ENCODE measurements around the gene TRPM3. TPM values are rescaled to one million over a fixed set of nuclear protein-coding genes. Genes with fewer than 3 reads are reported as not detected.

The TRPM3 gene
- total RNA-seq, 6 donors from 2014 or later, result 0.10 to 1.0 (median 0.17) TPM; not detected in 1

- WGBS, 2 donors, result 90 to 94% methylated on average over 6 of the region's 6 CpGs
- Histone ChIP-seq H3K4me3 (no peak overlapping the region), H3K9me3 (no peaks in the 10 kb centered on the region), H3K27ac (no peak overlapping the region), H3K36me3 (no peaks in the 10 kb centered on the region), H3K4me1 (no peaks in the 10 kb centered on the region), H3K27me3 (no peaks in the 10 kb centered on the region)
- TF ChIP-seq EP300 (IDR thresholded peaks at IDR 0.05), result no peak
- TF ChIP-seq POLR2A (IDR thresholded peaks at IDR 0.05), result no peak
- TF ChIP-seq CTCF (IDR thresholded peaks at IDR 0.05), result no peak
- no peak for DNase-seq
- ATAC-seq (ENCODE audit: low FRiP score in 2 of 2), result no peak
Observed at GRCh38 chr9:70798018-70798417, 323.4 kb downstream of the TRPM3 start.

- no peak for ATAC-seq (ENCODE audit: low FRiP score in 2 of 2)
- 83 to 86% methylated on average over 2 of the region's 2 CpGs for WGBS, 2 donors
- TF ChIP-seq POLR2A (IDR thresholded peaks at IDR 0.05) (no peak), EP300 (IDR thresholded peaks at IDR 0.05) (no peak), CTCF (IDR thresholded peaks at IDR 0.05) (no peak), POLR2AphosphoS5 (IDR thresholded peaks at IDR 0.05) (no peak)
- H3K4me3 ChIP-seq, result no peak overlapping the region
- no peaks in the 10 kb centered on the region for H3K27me3 ChIP-seq
- no peak for DNase-seq
- H3K36me3 ChIP-seq, result no peaks in the 10 kb centered on the region
- no peaks in the 10 kb centered on the region for H3K4me1 ChIP-seq
- no peak overlapping the region for H3K27ac ChIP-seq
- no peaks in the 10 kb centered on the region for H3K9me3 ChIP-seq
Observed at GRCh38 chr9:70795841-70796240, 325.6 kb downstream of the TRPM3 start.

- DNase-seq, result no peak
- Histone ChIP-seq H3K27me3 (no peaks in the 10 kb centered on the region), H3K27ac (no peak overlapping the region), H3K9me3 (no peaks in the 10 kb centered on the region), H3K36me3 (no peaks in the 10 kb centered on the region), H3K4me3 (no peak overlapping the region), H3K4me1 (no peaks in the 10 kb centered on the region)
- WGBS, 2 donors, result 64 to 74% methylated on average over 1 of the region's 1 CpG
- ATAC-seq (ENCODE audit: low FRiP score in 2 of 2), result no peak
- TF ChIP-seq POLR2A (IDR thresholded peaks at IDR 0.05) (no peak), POLR2AphosphoS5 (IDR thresholded peaks at IDR 0.05) (no peak), EP300 (IDR thresholded peaks at IDR 0.05) (no peak), CTCF (IDR thresholded peaks at IDR 0.05) (no peak)
Observed at GRCh38 chr9:70792796-70793195, 328.6 kb downstream of the TRPM3 start.

- H3K36me3 ChIP-seq, result no peaks in the 10 kb centered on the region
- no peak overlapping the region for H3K4me3 ChIP-seq
- no peak for DNase-seq
- H3K4me1 ChIP-seq, result no peaks in the 10 kb centered on the region
- TF ChIP-seq CTCF (IDR thresholded peaks at IDR 0.05) (no peak), EP300 (IDR thresholded peaks at IDR 0.05) (no peak), POLR2AphosphoS5 (IDR thresholded peaks at IDR 0.05) (no peak), POLR2A (IDR thresholded peaks at IDR 0.05) (no peak)
- ATAC-seq (ENCODE audit: low FRiP score in 2 of 2), result no peak
- H3K27ac ChIP-seq, result no peak overlapping the region
- no peaks in the 10 kb centered on the region for H3K9me3 ChIP-seq
- no peaks in the 10 kb centered on the region for H3K27me3 ChIP-seq
- WGBS, 2 donors, result 86 to 90% methylated on average over 3 of the region's 3 CpGs
Observed at GRCh38 chr9:70791936-70792335, 329.5 kb downstream of the TRPM3 start.

- ATAC-seq (ENCODE audit: low FRiP score in 2 of 2), result no peak
- Histone ChIP-seq H3K27ac (no peak overlapping the region), H3K36me3 (no peaks in the 10 kb centered on the region), H3K4me1 (no peaks in the 10 kb centered on the region), H3K4me3 (no peak overlapping the region), H3K9me3 (no peaks in the 10 kb centered on the region), H3K27me3 (no peaks in the 10 kb centered on the region)
- no peak for DNase-seq
- WGBS, 2 donors, result 85 to 86% methylated on average over 1 of the region's 1 CpG
- TF ChIP-seq CTCF (IDR thresholded peaks at IDR 0.05) (no peak), POLR2A (IDR thresholded peaks at IDR 0.05) (no peak), POLR2AphosphoS5 (IDR thresholded peaks at IDR 0.05) (no peak), EP300 (IDR thresholded peaks at IDR 0.05) (no peak)
Observed at GRCh38 chr9:70789086-70789485, 332.3 kb downstream of the TRPM3 start.
